Gastrocnemius medialis (tissue), 4 donors: ENCODE measurements around the gene PRKN. TPM values are rescaled to one million over a fixed set of nuclear protein-coding genes. Genes with fewer than 3 reads are reported as not detected.

Experiments
- ATAC-seq, 2 donors: fragments of 150-250 bp; one replicate each; pipeline ENCODE4 v1.9.1; 2016
- DNase-seq, 2 donors: peaks; one replicate each; pipeline ENCODE4 v3.0.0-alpha.2; 2019
- H3K27ac ChIP-seq, 4 donors: fragments of 200-600 bp; sonication (generic); 1 replicate in 1 of 4; 2 replicates in 3 of 4; pipeline ENCODE4 v1.5.1; 2016 to 2018; ENCODE audit warnings: mild to moderate bottlenecking in 2 of 4, moderate library complexity in 1 of 4
- H3K27me3 ChIP-seq, 3 donors: fragments of 200-600 bp; sonication (generic) in 2 of 3; 1 replicate in 1 of 3; 2 replicates in 2 of 3; pipeline versions ENCODE4 v1.5.1 to v1.6.0; 2016 to 2019; ENCODE audit warnings: mild to moderate bottlenecking in 1 of 3, moderate library complexity in 1 of 3
- H3K36me3 ChIP-seq, 2 donors: fragments of 200-600 bp; sonication (generic) in 1 of 2; one replicate each; pipeline ENCODE4 v1.5.1; 2017 to 2018
- H3K4me1 ChIP-seq, 2 donors: fragments of 200-600 bp; sonication (generic) in 1 of 2; one replicate each; pipeline ENCODE4 v1.5.1; 2016 to 2017; ENCODE audit warnings: mild to moderate bottlenecking in 2 of 2
- H3K4me3 ChIP-seq, 4 donors: fragments of 200-600 bp; sonication (generic) in 3 of 4; 1 replicate in 1 of 4; 2 replicates in 3 of 4; pipeline ENCODE4 v1.5.1; 2016 to 2019; ENCODE audit warnings: mild to moderate bottlenecking in 2 of 4
- H3K9me3 ChIP-seq, 3 donors: fragments of 200-600 bp; sonication (generic) in 2 of 3; 1 replicate in 1 of 3; 2 replicates in 2 of 3; pipeline ENCODE4 v1.5.1; 2016 to 2019
- CTCF ChIP-seq, 5 experiments: fragments of 450-650 bp in 3 of 5; fragments of 200-600 bp in 2 of 5; sonication (generic) in 2 of 5; IDR thresholded peaks in 4 of 5; conservative IDR thresholded peaks in 1 of 5; 1 replicate in 4 of 5; 2 replicates in 1 of 5; pipeline ENCODE4 v1.5.1; 2016 to 2019; ENCODE audit warnings: antibody characterized with exemption in 5 of 5, mild to moderate bottlenecking in 3 of 5, moderate library complexity in 3 of 5
- POLR2A ChIP-seq, 2 donors: fragments of 450-650 bp; IDR thresholded peaks; one replicate each; pipeline ENCODE4 v1.6.1; 2017; ENCODE audit warnings: antibody characterized with exemption in 2 of 2, mild to moderate bottlenecking in 2 of 2, moderate library complexity in 2 of 2
- in situ Hi-C, 4 donors: fragments of 200-750 bp; cut with MboI; loops; one replicate each; pipeline versions ENCODE4 v1.15.0 to v1.8.0; 2017; ENCODE audit warnings: low sequenced_read_pairs in 4 of 4
- intact Hi-C: fragments of 100-400 bp; cut with DNase I; formaldehyde crosslinking; loops from one replicate; pipeline ENCODE4 v1.15.1; 2023; ENCODE audit warnings: low total_unique reads
- total RNA-seq, 4 donors: library from RNA; depleted of rRNA; stranded (reverse); fragments of >200 nt; gene quantifications; one replicate each; pipeline versions ENCODE4 v1.1.0 to v1.2.3, GENCODE V29; 2016

Gene PRKN
- total RNA-seq, 4 donors from 2014 or later = 8.4 to 21.6 (median 13.7) TPM

- no peaks in the 10 kb centered on the region for H3K36me3 ChIP-seq
- DNase-seq = no peak
- H3K27ac ChIP-seq = no peak overlapping the region
- H3K9me3 ChIP-seq = no peaks in the 10 kb centered on the region
- H3K27me3 ChIP-seq = no peaks in the 10 kb centered on the region
- no peak for ATAC-seq
- TF ChIP-seq CTCF (IDR thresholded peaks at IDR 0.05 in 4 of 5, conservative IDR thresholded peaks at IDR 0.05 in 1 of 5) (no peak), POLR2A (IDR thresholded peaks at IDR 0.05) (no peak)
- intact Hi-C loops (no loop called here), in situ Hi-C loops (no loop called here)
- H3K4me1 ChIP-seq = peaks cover 5 to 10% of the 10 kb centered on the region in 2 donors
- no peak overlapping the region for H3K4me3 ChIP-seq
Observed at GRCh38 chr6:162173466-162173865, 554.1 kb downstream of the PRKN start.

- in situ Hi-C loops (no loop called here), intact Hi-C loops (no loop called here)
- Histone ChIP-seq H3K4me1 (no peaks in the 10 kb centered on the region), H3K9me3 (no peaks in the 10 kb centered on the region), H3K27me3 (no peaks in the 10 kb centered on the region), H3K36me3 (no peaks in the 10 kb centered on the region), H3K27ac (no peak overlapping the region), H3K4me3 (no peak overlapping the region)
- DNase-seq = no peak
- no peak for TF ChIP-seq POLR2A (IDR thresholded peaks at IDR 0.05)
- TF ChIP-seq CTCF (IDR thresholded peaks at IDR 0.05 in 4 of 5, conservative IDR thresholded peaks at IDR 0.05 in 1 of 5) = no peak
- no peak for ATAC-seq
Observed at GRCh38 chr6:162165479-162165878, 562.1 kb downstream of the PRKN start.

GRCh38 chr6:162157167-162157870 lies 570.2 kb downstream of the PRKN start:
- H3K27ac ChIP-seq = no peak overlapping the region
- H3K27me3 ChIP-seq = no peaks in the 10 kb centered on the region
- peaks cover 8 to 12% of the 10 kb centered on the region in 2 donors for H3K4me1 ChIP-seq
- no peaks in the 10 kb centered on the region for H3K36me3 ChIP-seq
- H3K4me3 ChIP-seq = no peak overlapping the region
- no peak for TF ChIP-seq CTCF (IDR thresholded peaks at IDR 0.05 in 4 of 5, conservative IDR thresholded peaks at IDR 0.05 in 1 of 5)
- TF ChIP-seq POLR2A (IDR thresholded peaks at IDR 0.05) = no peak
- DNase-seq (no peak), ATAC-seq (no peak)
- in situ Hi-C loops = no loop called here
- H3K9me3 ChIP-seq = no peaks in the 10 kb centered on the region
- intact Hi-C loops = no loop called here

GRCh38 chr6:162156146-162156545 lies 571.4 kb downstream of the PRKN start:
- Histone ChIP-seq H3K36me3 (no peaks in the 10 kb centered on the region), H3K4me1 (peaks cover 12 to 19% of the 10 kb centered on the region in 2 donors), H3K9me3 (no peaks in the 10 kb centered on the region), H3K4me3 (no peak overlapping the region), H3K27me3 (no peaks in the 10 kb centered on the region), H3K27ac (no peak overlapping the region)
- DNase-seq (no peak), ATAC-seq (no peak)
- intact Hi-C loops = no loop called here
- in situ Hi-C loops = no loop called here
- TF ChIP-seq POLR2A (IDR thresholded peaks at IDR 0.05) (no peak), CTCF (IDR thresholded peaks at IDR 0.05 in 4 of 5, conservative IDR thresholded peaks at IDR 0.05 in 1 of 5) (no peak)

GRCh38 chr6:162154930-162155329 lies 572.6 kb downstream of the PRKN start:
- no peaks in the 10 kb centered on the region for H3K27me3 ChIP-seq
- no peaks in the 10 kb centered on the region for H3K36me3 ChIP-seq
- ATAC-seq (no peak), DNase-seq (no peak)
- TF ChIP-seq CTCF (IDR thresholded peaks at IDR 0.05 in 4 of 5, conservative IDR thresholded peaks at IDR 0.05 in 1 of 5) (no peak), POLR2A (IDR thresholded peaks at IDR 0.05) (no peak)
- H3K27ac ChIP-seq = no peak overlapping the region
- in situ Hi-C loops (no loop called here), intact Hi-C loops (no loop called here)
- no peak overlapping the region for H3K4me3 ChIP-seq
- H3K9me3 ChIP-seq = no peaks in the 10 kb centered on the region
- peaks cover 21 to 30% of the 10 kb centered on the region in 2 donors for H3K4me1 ChIP-seq
